ENCODE results near the gene LYZL1. TPM values are rescaled to one million over a fixed set of nuclear protein-coding genes. Genes with fewer than 3 reads are reported as not detected.

LYZL1 gene
- total RNA-seq, 1 experiment from 2014 or later = not detected

GRCh38 chr10:29255104-29255503, 33.8 kb upstream of the LYZL1 start:
- H3K4me2 ChIP-seq (ENCODE audit: insufficient read depth, insufficient read length, low read length) = no peak overlapping the region
- WGBS (ENCODE audit: extremely low coverage, insufficient read length, low lambda C conversion rate) = no CpG with 5 or more reads among the region's 3 CpGs
- no peak overlapping the region for H3T11ph ChIP-seq (ENCODE audit: low read length)
- H4K8ac ChIP-seq (replicated peaks; ENCODE audit: insufficient read length, low read depth, low read length) = no peak overlapping the region
- H4K5ac ChIP-seq (ENCODE audit: insufficient read length, low read depth, low read length) = no peak overlapping the region
- Mint-ChIP-seq H3K4me1 (peaks cover 20 to 30% of the 10 kb centered on the region in 2 experiments), H3K27ac (no peak overlapping the region), H3K4me3 (no peak overlapping the region), H3K9me3 (no peaks in the 10 kb centered on the region), H3K36me3 (ENCODE audit: insufficient read depth in 1 of 3, low read depth in 3 of 3) (no peaks in the 10 kb centered on the region), H3K27me3 (ENCODE audit: low read depth) (no peaks in the 10 kb centered on the region; the same call in none of the 2 replicates)
- H2BK12ac ChIP-seq (ENCODE audit: insufficient read length, low read depth, low read length) = no peak overlapping the region
- H3K79me1 ChIP-seq (ENCODE audit: insufficient read depth, low read depth, low read length, poor library complexity, severe bottlenecking) = no peaks in the 10 kb centered on the region
- no peaks in the 10 kb centered on the region for H3K79me2 ChIP-seq (ENCODE audit: insufficient read depth, low read length)
- H3K56ac ChIP-seq (ENCODE audit: insufficient read length, low read depth, low read length) = no peak overlapping the region
- no peak for DNase-seq
- H3K4ac ChIP-seq (ENCODE audit: low read depth, low read length) = no peak overlapping the region
- no peak overlapping the region for H3K14ac ChIP-seq (ENCODE audit: insufficient read depth, low read length)
- TF ChIP-seq, protein P1, sequence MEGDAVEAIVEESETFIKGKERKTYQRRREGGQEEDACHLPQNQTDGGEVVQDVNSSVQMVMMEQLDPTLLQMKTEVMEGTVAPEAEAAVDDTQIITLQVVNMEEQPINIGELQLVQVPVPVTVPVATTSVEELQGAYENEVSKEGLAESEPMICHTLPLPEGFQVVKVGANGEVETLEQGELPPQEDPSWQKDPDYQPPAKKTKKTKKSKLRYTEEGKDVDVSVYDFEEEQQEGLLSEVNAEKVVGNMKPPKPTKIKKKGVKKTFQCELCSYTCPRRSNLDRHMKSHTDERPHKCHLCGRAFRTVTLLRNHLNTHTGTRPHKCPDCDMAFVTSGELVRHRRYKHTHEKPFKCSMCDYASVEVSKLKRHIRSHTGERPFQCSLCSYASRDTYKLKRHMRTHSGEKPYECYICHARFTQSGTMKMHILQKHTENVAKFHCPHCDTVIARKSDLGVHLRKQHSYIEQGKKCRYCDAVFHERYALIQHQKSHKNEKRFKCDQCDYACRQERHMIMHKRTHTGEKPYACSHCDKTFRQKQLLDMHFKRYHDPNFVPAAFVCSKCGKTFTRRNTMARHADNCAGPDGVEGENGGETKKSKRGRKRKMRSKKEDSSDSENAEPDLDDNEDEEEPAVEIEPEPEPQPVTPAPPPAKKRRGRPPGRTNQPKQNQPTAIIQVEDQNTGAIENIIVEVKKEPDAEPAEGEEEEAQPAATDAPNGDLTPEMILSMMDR (conservative IDR thresholded peaks at IDR 0.05) = no peak
- H3K9me3 ChIP-seq (ENCODE audit: control insufficient read depth, low read depth, low read length) = no peaks in the 10 kb centered on the region
- H2BK20ac ChIP-seq (ENCODE audit: low read depth, low read length, poor library complexity, severe bottlenecking) = no peak overlapping the region
- no peak overlapping the region for H3K27ac ChIP-seq (ENCODE audit: insufficient read length, low read depth, low read length)
- no peak overlapping the region for H2BK120ac ChIP-seq (ENCODE audit: low read depth, low read length, poor library complexity, severe bottlenecking)
- H2BK5ac ChIP-seq (ENCODE audit: insufficient read length, low read length) = no peak overlapping the region
- H3K18ac ChIP-seq (ENCODE audit: insufficient read length, low read depth, low read length) = no peak overlapping the region
- no peaks in the 10 kb centered on the region; the same call in 1 of the 2 replicates for H3K4me1 ChIP-seq (ENCODE audit: insufficient read depth, low read length)
- H2AFZ ChIP-seq (ENCODE audit: low read length) = no peak overlapping the region
- no peak overlapping the region for H3K9ac ChIP-seq (ENCODE audit: extremely low read depth, insufficient read length, low read length)
- no peak overlapping the region for H2AK5ac ChIP-seq (ENCODE audit: insufficient read length, low read length)
- no peaks in the 10 kb centered on the region for H4K20me1 ChIP-seq (ENCODE audit: control insufficient read depth, insufficient read depth, insufficient read length)
- H3K23me2 ChIP-seq (ENCODE audit: insufficient read length, low read depth, low read length, poor library complexity, severe bottlenecking) = no peaks in the 10 kb centered on the region
- no peak overlapping the region for H3K23ac ChIP-seq (ENCODE audit: insufficient read length, low read depth, low read length)
- no peak overlapping the region for H2BK15ac ChIP-seq (ENCODE audit: low read depth, low read length)
- H4K91ac ChIP-seq (ENCODE audit: insufficient read length, low read depth, low read length) = no peak overlapping the region
- no peaks in the 10 kb centered on the region; the same call in 1 of the 2 replicates for H3K27me3 ChIP-seq (ENCODE audit: insufficient read depth, low read length)

All from H9 (cell line).